Panc1 (cell line): ENCODE results near the gene ASB1. TPM values are rescaled to one million over a fixed set of nuclear protein-coding genes. Genes with fewer than 3 reads are reported as not detected.

Source experiments
- ATAC-seq: fragments of 200-7000 bp; cut with Tn5 transposase; 2 replicates; pipeline ENCODE4 v1.9.1; 2020; ENCODE audit warnings: mild to moderate bottlenecking, moderate library complexity
- BruUV-seq: library from RNA; stranded (reverse); fragments of 400-500 nt; replicated peaks from 2 replicates; lab custom pipeline; 2021; lab: Mats Ljungman, UMichigan
- CTCF ChIA-PET: fragments of 300-600 bp; sonication (Branson Sonifier 250); formaldehyde crosslinking; loops from one replicate; lab custom pipeline; 2022; ENCODE audit warnings: antibody characterized with exemption; lab: Charles Lee
- POLR2A ChIA-PET: fragments of 300-600 bp; sonication (Branson Sonifier 250); formaldehyde crosslinking; loops from one replicate; lab custom pipeline; 2022; ENCODE audit warnings: antibody characterized with exemption; lab: Charles Lee
- DNase-seq: peaks from one replicate; pipeline ENCODE4 v3.0.0-alpha.2; 2010; ENCODE audit warnings: low read depth, low spot score
- H3K27ac ChIP-seq: 2 replicates; pipeline ENCODE4 v1.5.1; 2011; ENCODE audit warnings: mild to moderate bottlenecking, low read length, inconsistent platforms
- H3K27me3 ChIP-seq: fragments of 200-500 bp; sonication (Bioruptor generic); 2 replicates; pipeline ENCODE4 v1.6.0; 2014; ENCODE audit warnings: low read length, inconsistent platforms; ENCODE audit not compliant: control insufficient read depth, insufficient read depth
- H3K36me3 ChIP-seq: fragments of 200-500 bp; sonication (Bioruptor generic); 2 replicates; pipeline ENCODE4 v1.5.1; 2014; ENCODE audit warnings: inconsistent platforms, mild to moderate bottlenecking, low read length, moderate library complexity; ENCODE audit not compliant: control insufficient read depth, insufficient read depth
- H3K4me1 ChIP-seq: 2 replicates; pipeline ENCODE4 v1.5.1; 2011; ENCODE audit warnings: inconsistent platforms, mild to moderate bottlenecking, low read length, moderate library complexity; ENCODE audit not compliant: control insufficient read depth, insufficient read depth
- H3K4me3 ChIP-seq, 2 experiments: 2 replicates each; pipeline ENCODE4 v1.5.1; 2011 to 2012; ENCODE audit warnings: low read depth in 2 of 2, low read length in 2 of 2, mild to moderate bottlenecking in 2 of 2, inconsistent platforms in 1 of 2, moderate library complexity in 1 of 2
- H3K9me3 ChIP-seq: fragments of 200-500 bp; sonication (Bioruptor generic); 2 replicates; pipeline ENCODE4 v1.5.1; 2014; ENCODE audit warnings: low read depth, mild to moderate bottlenecking, inconsistent platforms, low read length, moderate library complexity; ENCODE audit not compliant: control insufficient read depth, insufficient read depth
- POLR2AphosphoS5 ChIP-seq: IDR thresholded peaks from 2 replicates; pipeline ENCODE4 v1.6.1; 2012; ENCODE audit warnings: mild to moderate bottlenecking, low read depth, low read length, moderate library complexity
- REST ChIP-seq, 2 experiments: IDR thresholded peaks; 2 replicates each; pipeline ENCODE4 v1.6.1; 2011 to 2012; ENCODE audit warnings: low read depth in 2 of 2, control low read depth in 1 of 2, low read length in 1 of 2, mild to moderate bottlenecking in 1 of 2, moderate library complexity in 1 of 2; ENCODE audit not compliant: insufficient read depth in 1 of 2
- SIN3A ChIP-seq: IDR thresholded peaks from 2 replicates; pipeline ENCODE4 v1.6.1; 2012; ENCODE audit warnings: low read depth, mild to moderate bottlenecking, low read length, moderate library complexity, borderline replicate concordance; ENCODE audit not compliant: insufficient read depth
- TCF7L2 ChIP-seq: IDR thresholded peaks from 2 replicates; pipeline ENCODE4 v1.6.1; 2011; ENCODE audit warnings: mild to moderate bottlenecking, low read depth, low read length, inconsistent platforms
- in situ Hi-C: cut with HindIII; loops from 2 replicates; pipeline ENCODE4 v1.10.0; 2016; ENCODE audit warnings: low sequenced_read_pairs, low pct_unique_long_range_greater_than_20kb
- intact Hi-C: fragments of 100-400 bp; cut with micrococcal nuclease; formaldehyde crosslinking; loops from one replicate; pipeline ENCODE4 v1.10.0; 2022; ENCODE audit not compliant: unreplicated experiment
- total RNA-seq: library from RNA; stranded (reverse); gene quantifications from one replicate; pipeline ENCODE4 v1.2.1, GENCODE V29; 2021; ENCODE audit not compliant: unreplicated experiment
- TF ChIP-seq, protein P1 (sequence below): fragments of 450-650 bp; IDR thresholded peaks from 2 replicates; pipeline ENCODE4 v1.5.1; 2017; ENCODE audit warnings: mild to moderate bottlenecking

ASB1 gene
- total RNA-seq, 1 experiment from 2014 or later, result 57.3 TPM

GRCh38 chr2:238409341-238410199, 17.2 kb upstream of the ASB1 start:
- ATAC-seq (no peak), DNase-seq (no peak)
- Histone ChIP-seq H3K9me3 (no peaks in the 10 kb centered on the region), H3K4me3 (no peak overlapping the region), H3K27me3 (no peaks in the 10 kb centered on the region), H3K27ac (no peak overlapping the region), H3K36me3 (no peaks in the 10 kb centered on the region), H3K4me1 (no peaks in the 10 kb centered on the region)
- POLR2A ChIA-PET, result no interaction called here
- TF ChIP-seq SIN3A (no peak), TCF7L2 (no peak), POLR2AphosphoS5 (no peak), REST (IDR thresholded peaks at IDR 0.05; ENCODE audit: insufficient read depth in 1 of 2, low read depth in 2 of 2, low read length in 1 of 2) (no peak)
- TF ChIP-seq, protein P1, sequence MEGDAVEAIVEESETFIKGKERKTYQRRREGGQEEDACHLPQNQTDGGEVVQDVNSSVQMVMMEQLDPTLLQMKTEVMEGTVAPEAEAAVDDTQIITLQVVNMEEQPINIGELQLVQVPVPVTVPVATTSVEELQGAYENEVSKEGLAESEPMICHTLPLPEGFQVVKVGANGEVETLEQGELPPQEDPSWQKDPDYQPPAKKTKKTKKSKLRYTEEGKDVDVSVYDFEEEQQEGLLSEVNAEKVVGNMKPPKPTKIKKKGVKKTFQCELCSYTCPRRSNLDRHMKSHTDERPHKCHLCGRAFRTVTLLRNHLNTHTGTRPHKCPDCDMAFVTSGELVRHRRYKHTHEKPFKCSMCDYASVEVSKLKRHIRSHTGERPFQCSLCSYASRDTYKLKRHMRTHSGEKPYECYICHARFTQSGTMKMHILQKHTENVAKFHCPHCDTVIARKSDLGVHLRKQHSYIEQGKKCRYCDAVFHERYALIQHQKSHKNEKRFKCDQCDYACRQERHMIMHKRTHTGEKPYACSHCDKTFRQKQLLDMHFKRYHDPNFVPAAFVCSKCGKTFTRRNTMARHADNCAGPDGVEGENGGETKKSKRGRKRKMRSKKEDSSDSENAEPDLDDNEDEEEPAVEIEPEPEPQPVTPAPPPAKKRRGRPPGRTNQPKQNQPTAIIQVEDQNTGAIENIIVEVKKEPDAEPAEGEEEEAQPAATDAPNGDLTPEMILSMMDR, result no peak
- CTCF ChIA-PET, result no interaction called here
- intact Hi-C loops (no loop called here), in situ Hi-C loops (no loop called here)
- BruUV-seq, result no TSS peak

GRCh38 chr2:238412067-238412767, 14.5 kb upstream of the ASB1 start:
- POLR2A ChIA-PET, result no interaction called here
- Histone ChIP-seq H3K27me3 (no peaks in the 10 kb centered on the region), H3K27ac (no peak overlapping the region), H3K4me3 (no peak overlapping the region), H3K36me3 (no peaks in the 10 kb centered on the region), H3K4me1 (no peaks in the 10 kb centered on the region), H3K9me3 (0 out of 2 replicates have a peak, but pooled peaks cover 9% of the 10 kb centered on the region)
- ATAC-seq, result no peak
- intact Hi-C loops, result no loop called here
- DNase-seq, result no peak
- no TSS peak for BruUV-seq
- CTCF ChIA-PET, result no interaction called here
- TF ChIP-seq POLR2AphosphoS5, result no peak
- TF ChIP-seq, protein P1, result no peak
- no peak for TF ChIP-seq REST (IDR thresholded peaks at IDR 0.05; ENCODE audit: insufficient read depth in 1 of 2, low read depth in 2 of 2, low read length in 1 of 2)
- TF ChIP-seq SIN3A, result no peak
- no peak for TF ChIP-seq TCF7L2
- in situ Hi-C loops, result no loop called here
